A549 (cell line): ENCODE data around the gene KIAA0930. TPM values are rescaled to one million over a fixed set of nuclear protein-coding genes. Genes with fewer than 3 reads are reported as not detected.

ENCODE experiments used
- ATAC-seq, 2 experiments: fragments of 200-7000 bp in 1 of 2; fragments of >200 bp in 1 of 2; cut with Nextera tagmentation in 1 of 2; cut with Tn5 transposase in 1 of 2; 3 replicates each; pipeline versions ENCODE4 v1.8.0 to v1.9.1; 2018 to 2020; ENCODE audit warnings: mild to moderate bottlenecking in 1 of 2, moderate library complexity in 1 of 2
- CTCF ChIA-PET: fragments of 300-600 bp; sonication (Branson Sonifier 250); formaldehyde crosslinking; extraction: SDS; loops from one replicate; lab custom pipeline; 2021; ENCODE audit warnings: antibody characterized with exemption, inconsistent platforms; lab: Yijun Ruan, JAX
- POLR2A ChIA-PET: fragments of 350-600 bp; formaldehyde crosslinking; extraction: SDS; loops from one replicate; lab custom pipeline; 2021; ENCODE audit warnings: antibody characterized with exemption, inconsistent platforms; lab: Yijun Ruan, JAX
- DNase-seq, 2 experiments: peaks; one replicate each; pipeline versions ENCODE4 v3.0.0 to v3.0.0-alpha.2; 2011 to 2016; ENCODE audit warnings: low read depth in 1 of 2, low spot score in 1 of 2
- FAIRE-seq: peaks from 2 replicates; lab custom pipeline; 2011; peaks lifted over from hg19 to GRCh38; lab: Jason Lieb, UNC
- H3K27ac ChIP-seq, 2 experiments: fragments of >200 bp; sonication (Bioruptor Twin); formaldehyde crosslinking; 3 replicates each; pipeline ENCODE4 v1.5.1; 2016 to 2017
- H3K4me1 ChIP-seq: fragments of >200 bp; sonication (Bioruptor Twin); formaldehyde crosslinking; 3 replicates; pipeline ENCODE4 v1.6.1; 2016
- H3K4me2 ChIP-seq: fragments of >200 bp; sonication (Bioruptor Twin); formaldehyde crosslinking; 3 replicates; pipeline ENCODE4 v1.6.1; 2016
- H3K4me3 ChIP-seq: fragments of >200 bp; sonication (Bioruptor Twin); formaldehyde crosslinking; 3 replicates; pipeline ENCODE4 v1.5.1; 2016
- H3K9me3 ChIP-seq: fragments of >200 bp; sonication (Bioruptor Twin); formaldehyde crosslinking; 3 replicates; pipeline ENCODE4 v1.6.1; 2016
- CBX2 ChIP-seq: fragments of 200-600 bp; sonication (generic); IDR thresholded peaks from 2 replicates; pipeline ENCODE4 v1.6.1; 2016; ENCODE audit warnings: low read depth, mild to moderate bottlenecking, borderline replicate concordance
- CEBPB ChIP-seq, 2 experiments: fragments of >200 bp in 1 of 2; sonication (Bioruptor Twin) in 1 of 2; formaldehyde crosslinking in 1 of 2; IDR thresholded peaks; 2 replicates each; pipeline ENCODE4 v1.6.1; 2012 to 2016
- CHD2 ChIP-seq: fragments of 150-350 bp; IDR thresholded peaks from 2 replicates; pipeline ENCODE4 v1.6.1; 2014; ENCODE audit warnings: low read length; ENCODE audit not compliant: partially characterized antibody
- CHD4 ChIP-seq: fragments of 200-600 bp; sonication (generic); IDR thresholded peaks from 2 replicates; pipeline ENCODE4 v1.6.1; 2016; ENCODE audit warnings: antibody characterized with exemption, mild to moderate bottlenecking, borderline replicate concordance
- ESRRA ChIP-seq: fragments of 150-350 bp; IDR thresholded peaks from 2 replicates; pipeline ENCODE4 v1.6.1; 2014; ENCODE audit warnings: mild to moderate bottlenecking, low read length, borderline replicate concordance
- FOSL2 ChIP-seq, 2 experiments: fragments of 450-650 bp in 1 of 2; fragments of >200 bp in 1 of 2; sonication (Bioruptor Twin) in 1 of 2; formaldehyde crosslinking; IDR thresholded peaks; 2 replicates each; pipeline versions ENCODE4 v1.5.0 to v1.6.1; 2016 to 2020; ENCODE audit warnings: mild to moderate bottlenecking in 1 of 2, moderate library complexity in 1 of 2
- HEYL ChIP-seq: fragments of 250-450 bp; sonication (Bioruptor Pico); IDR thresholded peaks from 2 replicates; pipeline ENCODE4 v1.8.0; 2021; ENCODE audit warnings: mild to moderate bottlenecking, moderate library complexity
- HOXA7 ChIP-seq: fragments of 250-450 bp; sonication (Bioruptor Pico); IDR thresholded peaks from 2 replicates; pipeline ENCODE4 v1.5.0; 2020; ENCODE audit warnings: mild to moderate bottlenecking, moderate library complexity
- HOXB13 ChIP-seq: fragments of 250-450 bp; sonication (Bioruptor Pico); IDR thresholded peaks from 2 replicates; pipeline ENCODE4 v1.5.0; 2020; ENCODE audit warnings: low read depth, mild to moderate bottlenecking, moderate library complexity
- HOXB5 ChIP-seq: fragments of 250-450 bp; sonication (Bioruptor Pico); IDR thresholded peaks from 2 replicates; pipeline ENCODE4 v1.5.0; 2020; ENCODE audit warnings: mild to moderate bottlenecking, moderate library complexity
- JUNB ChIP-seq: fragments of >200 bp; sonication (Bioruptor Twin); formaldehyde crosslinking; IDR thresholded peaks from 2 replicates; pipeline ENCODE4 v1.6.1; 2016
- KDM5A ChIP-seq: fragments of 200-600 bp; sonication (generic); IDR thresholded peaks from 2 replicates; pipeline ENCODE4 v1.6.1; 2016; ENCODE audit warnings: antibody characterized with exemption, mild to moderate bottlenecking
- MAZ ChIP-seq: fragments of 150-350 bp; IDR thresholded peaks from 2 replicates; pipeline ENCODE4 v1.6.1; 2014; ENCODE audit warnings: antibody characterized with exemption, low read depth, low read length, borderline replicate concordance
- NFE2L2 ChIP-seq: fragments of 150-350 bp; conservative IDR thresholded peaks from 2 replicates; pipeline ENCODE4 v1.6.1; 2014; ENCODE audit warnings: low read length
- NPAS2 ChIP-seq: fragments of 250-450 bp; sonication (Bioruptor Pico); IDR thresholded peaks from 2 replicates; pipeline ENCODE4 v1.8.0; 2022; ENCODE audit warnings: mild to moderate bottlenecking, moderate library complexity, borderline replicate concordance
- NR3C1 ChIP-seq: fragments of >200 bp; sonication (Bioruptor Twin); formaldehyde crosslinking; IDR thresholded peaks from 3 replicates; pipeline ENCODE4 v1.6.1; 2017
- PHF8 ChIP-seq: fragments of 200-600 bp; sonication (generic); IDR thresholded peaks from 2 replicates; pipeline ENCODE4 v1.6.1; 2016; ENCODE audit warnings: low read depth, mild to moderate bottlenecking, antibody characterized with exemption, moderate library complexity, borderline replicate concordance
- POLR2A ChIP-seq: IDR thresholded peaks from 2 replicates; pipeline ENCODE4 v1.6.1; 2012; ENCODE audit warnings: mild to moderate bottlenecking, low read length
- POLR2AphosphoS2 ChIP-seq: conservative IDR thresholded peaks from 2 replicates; pipeline ENCODE4 v1.6.1; 2012; ENCODE audit warnings: low read length, improper control_type of control experiment, inconsistent platforms
- RAD21 ChIP-seq, 2 experiments: fragments of >200 bp in 1 of 2; sonication (Bioruptor Twin) in 1 of 2; formaldehyde crosslinking in 1 of 2; IDR thresholded peaks in 1 of 2; conservative IDR thresholded peaks in 1 of 2; 2 replicates in 1 of 2; 3 replicates in 1 of 2; pipeline ENCODE4 v1.6.1; 2012 to 2018; ENCODE audit warnings: inconsistent platforms in 1 of 2
- SREBF2 ChIP-seq: fragments of 450-650 bp; IDR thresholded peaks from 2 replicates; pipeline ENCODE4 v1.6.1; 2014; ENCODE audit warnings: mild to moderate bottlenecking, moderate library complexity
- WGBS: methylation state at CpG from one replicate; pipeline ENCODE4 v1.1.6; 2017; ENCODE audit errors: missing lambda C conversion rate; 5-methylcytosine and 5-hydroxymethylcytosine counted together
- polyA plus RNA-seq, 4 experiments: library from polyadenylated mRNA; depleted of rRNA in 3 of 4; stranded (reverse); fragments of >200 nt; fragmentation: RNase III in 1 of 4; extraction: RNeasy Plus Mini Kit Qiagen cat#74134 plus additional on column Dnase treatment in 1 of 4; gene quantifications; 2 replicates in 3 of 4; 3 replicates in 1 of 4; pipeline ENCODE4 v1.2.3, GENCODE V29; 2011 to 2017
- TF ChIP-seq, protein P1 (sequence below): fragments of 450-650 bp; IDR thresholded peaks from 2 replicates; pipeline ENCODE4 v1.6.1; 2014; ENCODE audit warnings: antibody characterized with exemption
- TF ChIP-seq, protein P2 (sequence below): IDR thresholded peaks from 2 replicates; pipeline ENCODE4 v1.6.1; 2012
- TF ChIP-seq, protein P3 (sequence below): fragments of >200 bp; sonication (Bioruptor Twin); formaldehyde crosslinking; IDR thresholded peaks from 2 replicates; pipeline ENCODE4 v1.6.1; 2016
- TF ChIP-seq, protein P4 (sequence below): fragments of 200-600 bp; sonication (generic); IDR thresholded peaks from 2 replicates; pipeline ENCODE4 v1.6.1; 2016; ENCODE audit warnings: antibody characterized with exemption, mild to moderate bottlenecking, moderate library complexity
- TF ChIP-seq, protein P5 (sequence below): fragments of >200 bp; sonication (Bioruptor Twin); formaldehyde crosslinking; IDR thresholded peaks from 3 replicates; pipeline ENCODE4 v1.5.1; 2016

Gene KIAA0930
- polyA plus RNA-seq, 2 of the 4 experiments (the other 2 are of a cell fraction): 47.7 to 60.0 TPM

DNA sequence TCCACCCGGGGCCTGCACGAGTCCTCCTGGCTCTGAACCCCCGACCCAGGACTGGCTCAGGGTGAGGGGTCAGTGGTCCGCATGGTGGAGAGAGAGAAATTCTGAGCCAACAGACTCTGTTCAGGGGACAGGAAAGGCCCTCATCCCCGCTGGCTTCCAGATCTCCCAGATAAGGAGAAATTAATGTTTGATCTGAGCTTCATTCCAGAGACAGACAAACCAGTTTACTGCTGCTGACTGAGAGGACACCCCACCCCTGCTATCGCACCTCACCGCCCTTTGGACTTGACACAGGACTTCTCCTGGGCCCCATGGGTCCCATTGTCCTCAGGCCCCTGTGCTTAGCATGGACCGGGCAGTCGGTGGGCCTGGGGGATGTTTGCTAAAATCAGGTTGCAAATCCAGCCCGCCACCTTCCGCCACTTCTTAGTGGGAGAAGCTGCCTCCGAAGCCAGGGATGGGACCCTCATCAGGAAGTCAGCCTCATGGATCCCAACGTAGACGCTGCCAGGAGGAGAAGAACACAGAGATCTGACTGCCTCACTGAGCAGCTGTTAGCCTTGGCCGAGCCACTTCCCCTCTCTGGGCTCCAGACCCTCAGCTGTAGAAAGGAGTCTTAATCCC lies 32.9 kb upstream of the KIAA0930 start:
- FAIRE-seq: no peak
- TF ChIP-seq, protein P1, sequence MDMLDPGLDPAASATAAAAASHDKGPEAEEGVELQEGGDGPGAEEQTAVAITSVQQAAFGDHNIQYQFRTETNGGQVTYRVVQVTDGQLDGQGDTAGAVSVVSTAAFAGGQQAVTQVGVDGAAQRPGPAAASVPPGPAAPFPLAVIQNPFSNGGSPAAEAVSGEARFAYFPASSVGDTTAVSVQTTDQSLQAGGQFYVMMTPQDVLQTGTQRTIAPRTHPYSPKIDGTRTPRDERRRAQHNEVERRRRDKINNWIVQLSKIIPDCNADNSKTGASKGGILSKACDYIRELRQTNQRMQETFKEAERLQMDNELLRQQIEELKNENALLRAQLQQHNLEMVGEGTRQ: no peak
- no peak for TF ChIP-seq NR3C1
- TF ChIP-seq CHD2: no peak
- no peak for TF ChIP-seq CHD4
- TF ChIP-seq, protein P2, sequence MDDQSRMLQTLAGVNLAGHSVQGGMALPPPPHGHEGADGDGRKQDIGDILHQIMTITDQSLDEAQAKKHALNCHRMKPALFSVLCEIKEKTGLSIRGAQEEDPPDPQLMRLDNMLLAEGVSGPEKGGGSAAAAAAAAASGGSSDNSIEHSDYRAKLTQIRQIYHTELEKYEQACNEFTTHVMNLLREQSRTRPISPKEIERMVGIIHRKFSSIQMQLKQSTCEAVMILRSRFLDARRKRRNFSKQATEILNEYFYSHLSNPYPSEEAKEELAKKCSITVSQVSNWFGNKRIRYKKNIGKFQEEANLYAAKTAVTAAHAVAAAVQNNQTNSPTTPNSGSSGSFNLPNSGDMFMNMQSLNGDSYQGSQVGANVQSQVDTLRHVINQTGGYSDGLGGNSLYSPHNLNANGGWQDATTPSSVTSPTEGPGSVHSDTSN: no peak
- TF ChIP-seq, protein P3, sequence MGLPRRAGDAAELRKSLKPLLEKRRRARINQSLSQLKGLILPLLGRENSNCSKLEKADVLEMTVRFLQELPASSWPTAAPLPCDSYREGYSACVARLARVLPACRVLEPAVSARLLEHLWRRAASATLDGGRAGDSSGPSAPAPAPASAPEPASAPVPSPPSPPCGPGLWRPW: no peak
- TF ChIP-seq HOXB5: no peak
- TF ChIP-seq FOSL2 (IDR thresholded peaks at IDR 0.05): no peak
- no peak for TF ChIP-seq FOSL2 (CRISPR knock-in tag; IDR thresholded peaks at IDR 0.05)
- TF ChIP-seq, protein P4, sequence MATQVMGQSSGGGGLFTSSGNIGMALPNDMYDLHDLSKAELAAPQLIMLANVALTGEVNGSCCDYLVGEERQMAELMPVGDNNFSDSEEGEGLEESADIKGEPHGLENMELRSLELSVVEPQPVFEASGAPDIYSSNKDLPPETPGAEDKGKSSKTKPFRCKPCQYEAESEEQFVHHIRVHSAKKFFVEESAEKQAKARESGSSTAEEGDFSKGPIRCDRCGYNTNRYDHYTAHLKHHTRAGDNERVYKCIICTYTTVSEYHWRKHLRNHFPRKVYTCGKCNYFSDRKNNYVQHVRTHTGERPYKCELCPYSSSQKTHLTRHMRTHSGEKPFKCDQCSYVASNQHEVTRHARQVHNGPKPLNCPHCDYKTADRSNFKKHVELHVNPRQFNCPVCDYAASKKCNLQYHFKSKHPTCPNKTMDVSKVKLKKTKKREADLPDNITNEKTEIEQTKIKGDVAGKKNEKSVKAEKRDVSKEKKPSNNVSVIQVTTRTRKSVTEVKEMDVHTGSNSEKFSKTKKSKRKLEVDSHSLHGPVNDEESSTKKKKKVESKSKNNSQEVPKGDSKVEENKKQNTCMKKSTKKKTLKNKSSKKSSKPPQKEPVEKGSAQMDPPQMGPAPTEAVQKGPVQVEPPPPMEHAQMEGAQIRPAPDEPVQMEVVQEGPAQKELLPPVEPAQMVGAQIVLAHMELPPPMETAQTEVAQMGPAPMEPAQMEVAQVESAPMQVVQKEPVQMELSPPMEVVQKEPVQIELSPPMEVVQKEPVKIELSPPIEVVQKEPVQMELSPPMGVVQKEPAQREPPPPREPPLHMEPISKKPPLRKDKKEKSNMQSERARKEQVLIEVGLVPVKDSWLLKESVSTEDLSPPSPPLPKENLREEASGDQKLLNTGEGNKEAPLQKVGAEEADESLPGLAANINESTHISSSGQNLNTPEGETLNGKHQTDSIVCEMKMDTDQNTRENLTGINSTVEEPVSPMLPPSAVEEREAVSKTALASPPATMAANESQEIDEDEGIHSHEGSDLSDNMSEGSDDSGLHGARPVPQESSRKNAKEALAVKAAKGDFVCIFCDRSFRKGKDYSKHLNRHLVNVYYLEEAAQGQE: no peak
- TF ChIP-seq HOXA7: no peak
- no peak for TF ChIP-seq MAZ
- TF ChIP-seq PHF8: no peak
- TF ChIP-seq, all 56 proteins: peak for 0
- ATAC-seq (no peak), DNase-seq (no peak)
- Histone ChIP-seq H3K9me3 (no peaks in the 10 kb centered on the region), H3K4me1 (peaks cover 4% of the 10 kb centered on the region; the same call in 1 of the 3 replicates), H3K4me3 (no peak overlapping the region), H3K4me2 (no peak overlapping the region), H3K27ac (no peak overlapping the region)
- ChIA-PET CTCF (interaction anchor here (0.7 to 2.0 kb wide), 2 partner anchors 9 to 12 kb away, joined by 3 to 7 read pairs; no protein-coding TSS in a partner anchor), POLR2A (interaction anchor here (0.6 kb wide), 1 partner anchor 26 kb away, joined by 3 read pairs; no protein-coding TSS in a partner anchor)
- WGBS: 77% methylated on average over 13 of the region's 15 CpGs

DNA sequence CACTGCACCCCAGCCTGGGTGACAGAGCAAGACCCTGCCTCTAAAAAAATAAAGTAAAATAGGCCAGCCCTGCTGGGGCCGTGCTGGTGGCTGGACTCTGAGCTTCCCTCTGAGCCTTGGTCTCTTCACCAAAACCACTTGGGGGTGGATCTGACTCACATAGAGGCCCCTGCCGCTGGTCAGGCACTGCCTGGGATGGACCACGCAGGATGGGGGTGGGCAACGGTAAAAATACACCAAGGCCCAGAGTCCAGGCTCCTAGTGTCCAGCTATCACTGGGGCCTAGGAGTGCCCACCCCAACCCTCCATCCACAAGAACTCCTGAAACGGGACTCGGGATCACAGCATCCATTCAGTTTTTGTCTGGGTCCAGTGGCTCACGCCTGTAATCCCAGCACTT lies 31.8 kb upstream of the KIAA0930 start:
- no peak for DNase-seq
- Histone ChIP-seq H3K4me1 (peaks cover 4% of the 10 kb centered on the region; the same call in 1 of the 3 replicates), H3K4me2 (no peak overlapping the region), H3K4me3 (no peak overlapping the region), H3K9me3 (no peaks in the 10 kb centered on the region), H3K27ac (no peak overlapping the region)
- 93% methylated on average over 6 of the region's 7 CpGs for WGBS
- FAIRE-seq: no peak
- ChIA-PET CTCF (interaction anchor here (0.6 to 2.0 kb wide), 6 partner anchors 13 to 592 kb away, joined by 3 to 7 read pairs (median 3); no protein-coding TSS in a partner anchor), POLR2A (no interaction called here)
- ATAC-seq: no peak
- TF ChIP-seq POLR2A: no peak
- no peak for TF ChIP-seq CEBPB (IDR thresholded peaks at IDR 0.05)
- no peak for TF ChIP-seq HEYL (CRISPR knock-in tag)
- TF ChIP-seq, protein P5, sequence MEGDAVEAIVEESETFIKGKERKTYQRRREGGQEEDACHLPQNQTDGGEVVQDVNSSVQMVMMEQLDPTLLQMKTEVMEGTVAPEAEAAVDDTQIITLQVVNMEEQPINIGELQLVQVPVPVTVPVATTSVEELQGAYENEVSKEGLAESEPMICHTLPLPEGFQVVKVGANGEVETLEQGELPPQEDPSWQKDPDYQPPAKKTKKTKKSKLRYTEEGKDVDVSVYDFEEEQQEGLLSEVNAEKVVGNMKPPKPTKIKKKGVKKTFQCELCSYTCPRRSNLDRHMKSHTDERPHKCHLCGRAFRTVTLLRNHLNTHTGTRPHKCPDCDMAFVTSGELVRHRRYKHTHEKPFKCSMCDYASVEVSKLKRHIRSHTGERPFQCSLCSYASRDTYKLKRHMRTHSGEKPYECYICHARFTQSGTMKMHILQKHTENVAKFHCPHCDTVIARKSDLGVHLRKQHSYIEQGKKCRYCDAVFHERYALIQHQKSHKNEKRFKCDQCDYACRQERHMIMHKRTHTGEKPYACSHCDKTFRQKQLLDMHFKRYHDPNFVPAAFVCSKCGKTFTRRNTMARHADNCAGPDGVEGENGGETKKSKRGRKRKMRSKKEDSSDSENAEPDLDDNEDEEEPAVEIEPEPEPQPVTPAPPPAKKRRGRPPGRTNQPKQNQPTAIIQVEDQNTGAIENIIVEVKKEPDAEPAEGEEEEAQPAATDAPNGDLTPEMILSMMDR: no peak
- no peak for TF ChIP-seq JUNB
- no peak for TF ChIP-seq KDM5A
- TF ChIP-seq HOXB13 (CRISPR knock-in tag): no peak
- TF ChIP-seq HOXB5: no peak
- TF ChIP-seq ESRRA: no peak
- TF ChIP-seq RAD21 (conservative IDR thresholded peaks at IDR 0.05 in 1 of 2, IDR thresholded peaks at IDR 0.05 in 1 of 2): no peak
- TF ChIP-seq POLR2AphosphoS2: no peak
- no peak for TF ChIP-seq FOSL2 (IDR thresholded peaks at IDR 0.05)
- no peak for TF ChIP-seq FOSL2 (CRISPR knock-in tag; IDR thresholded peaks at IDR 0.05)
- no peak for TF ChIP-seq CBX2
- TF ChIP-seq NPAS2: no peak
- TF ChIP-seq SREBF2: no peak
- TF ChIP-seq, protein P2: no peak
- no peak for TF ChIP-seq NFE2L2
- TF ChIP-seq, protein P3: no peak
